Measurements from ENCODE around the gene KRT36. TPM values are rescaled to one million over a fixed set of nuclear protein-coding genes. Genes with fewer than 3 reads are reported as not detected.

The KRT36 gene
- total RNA-seq, 2 experiments from 2014 or later: not detected

- H3K36me3 Mint-ChIP-seq: no peaks in the 10 kb centered on the region
- CTCF ChIA-PET: interaction anchor here (1.1 to 1.9 kb wide), 3 partner anchors 63 to 177 kb away, joined by 4 to 7 read pairs (median 6); no protein-coding TSS in a partner anchor
- no peak overlapping the region for H3K4me3 Mint-ChIP-seq
- no peaks in the 10 kb centered on the region for H3K4me1 Mint-ChIP-seq
- ATAC-seq: no peak
- no peak overlapping the region for H3K27ac Mint-ChIP-seq
- H3K9me3 Mint-ChIP-seq (ENCODE audit: low read depth): no peaks in the 10 kb centered on the region
- peaks cover 5% of the 10 kb centered on the region for H3K27me3 Mint-ChIP-seq
- no peak for DNase-seq
These were observed 3.4 kb downstream of the KRT36 start for GRCh38 chr17:41486316-41486715.

DNA sequence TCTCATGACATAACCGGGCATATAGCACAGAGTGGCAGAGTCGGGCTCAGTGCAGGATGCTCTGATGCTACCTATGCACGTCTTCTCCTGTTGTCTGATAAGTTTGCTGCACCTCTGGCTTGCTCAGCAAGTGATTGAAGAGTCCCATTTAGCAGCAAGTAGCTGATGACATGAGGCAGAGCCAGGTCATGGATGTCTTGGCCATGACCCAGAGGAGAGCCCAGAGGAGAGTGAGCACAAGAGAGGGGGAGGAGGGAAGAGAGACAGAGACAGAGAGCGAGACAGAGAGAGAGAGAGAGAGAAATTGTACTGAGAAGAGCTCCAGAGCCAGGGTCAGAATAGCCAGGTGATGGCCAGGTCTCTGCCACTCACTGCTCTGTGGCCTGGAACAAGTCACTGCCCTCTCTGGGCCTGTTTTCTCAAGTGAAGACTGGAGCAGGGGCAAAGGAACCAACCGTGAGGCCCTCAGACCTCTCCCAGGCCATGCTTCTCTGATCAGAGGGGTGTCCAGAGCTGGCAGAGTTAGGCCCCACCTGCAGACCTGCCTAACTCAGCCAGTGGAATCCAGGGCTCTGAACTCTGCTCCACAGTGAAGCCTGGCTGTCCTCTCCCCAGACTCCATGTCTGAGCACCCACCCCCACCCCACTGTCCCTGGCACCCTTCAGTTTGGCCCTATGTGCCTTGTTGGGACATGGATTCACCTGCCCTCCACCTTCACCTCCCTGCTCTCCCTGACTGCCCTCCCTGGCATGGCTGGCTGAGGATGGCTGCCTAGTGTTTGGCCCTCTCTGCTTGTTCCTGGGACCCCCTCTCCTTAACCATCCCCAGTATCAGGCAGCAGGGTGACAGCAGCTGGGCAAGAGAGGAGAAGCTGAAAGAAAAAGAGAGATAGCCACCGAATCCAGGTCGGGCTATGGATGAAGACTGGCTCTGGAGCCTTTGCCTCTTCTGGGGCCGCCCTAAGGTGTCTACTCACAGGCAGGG lies 4.5 kb downstream of the KRT36 start:
- Mint-ChIP-seq H3K27me3 (peaks cover 5% of the 10 kb centered on the region), H3K27ac (no peak overlapping the region), H3K4me1 (no peaks in the 10 kb centered on the region), H3K36me3 (no peaks in the 10 kb centered on the region), H3K4me3 (no peak overlapping the region), H3K9me3 (ENCODE audit: low read depth) (no peaks in the 10 kb centered on the region)
- ATAC-seq (no peak), DNase-seq (no peak)
- CTCF ChIA-PET: interaction anchor here (0.7 to 2.3 kb wide), 4 partner anchors 13 to 178 kb away, joined by 3 to 6 read pairs (median 4); no protein-coding TSS in a partner anchor

DNA sequence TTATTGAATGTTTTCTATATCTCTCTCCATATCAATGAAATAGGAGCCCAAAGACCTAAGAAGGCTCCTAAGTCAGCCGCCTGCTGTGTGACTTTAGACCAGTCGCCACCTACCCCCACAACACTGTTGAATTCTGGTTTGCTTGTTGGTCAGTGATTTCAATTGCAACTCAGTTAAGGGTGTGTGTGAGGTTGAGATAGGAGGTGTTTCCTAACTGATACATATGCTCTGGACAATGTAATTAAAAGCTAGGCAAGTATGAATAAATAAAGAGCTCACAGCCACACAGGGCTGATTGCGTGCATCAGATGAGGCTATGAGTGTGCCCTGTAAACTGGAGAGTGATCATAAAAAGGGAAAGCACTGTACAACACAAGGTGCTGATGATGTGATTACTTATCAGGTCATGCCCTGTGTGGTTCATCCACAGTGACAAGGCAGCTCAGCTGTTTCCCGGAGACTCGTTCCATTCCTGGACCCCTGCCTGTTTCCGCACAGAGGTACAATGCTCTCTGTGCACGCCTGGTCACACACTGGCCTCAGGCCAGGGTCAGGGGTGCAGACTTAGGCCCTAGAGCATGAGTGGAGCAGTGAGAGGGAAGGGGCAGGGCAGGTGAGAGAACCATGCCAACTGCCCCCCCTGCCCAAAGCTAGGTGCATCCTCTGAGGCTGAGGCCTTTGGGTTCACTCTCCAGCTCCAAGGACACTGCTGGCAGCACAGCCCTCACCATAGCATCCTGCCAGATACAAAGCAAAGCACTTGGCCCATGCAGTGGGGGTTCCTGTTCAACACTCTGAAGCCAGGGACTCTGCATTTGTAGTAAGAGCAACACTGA lies 5.5 kb downstream of the KRT36 start:
- Mint-ChIP-seq H3K9me3 (ENCODE audit: low read depth) (no peaks in the 10 kb centered on the region), H3K27me3 (peaks cover 5% of the 10 kb centered on the region), H3K36me3 (no peaks in the 10 kb centered on the region), H3K4me1 (no peaks in the 10 kb centered on the region), H3K4me3 (no peak overlapping the region), H3K27ac (no peak overlapping the region)
- no peak for ATAC-seq
- DNase-seq: no peak
- CTCF ChIA-PET: interaction anchor here (0.7 to 2.3 kb wide), 6 partner anchors 10 to 179 kb away, joined by 3 to 6 read pairs (median 4); no protein-coding TSS in a partner anchor

DNA sequence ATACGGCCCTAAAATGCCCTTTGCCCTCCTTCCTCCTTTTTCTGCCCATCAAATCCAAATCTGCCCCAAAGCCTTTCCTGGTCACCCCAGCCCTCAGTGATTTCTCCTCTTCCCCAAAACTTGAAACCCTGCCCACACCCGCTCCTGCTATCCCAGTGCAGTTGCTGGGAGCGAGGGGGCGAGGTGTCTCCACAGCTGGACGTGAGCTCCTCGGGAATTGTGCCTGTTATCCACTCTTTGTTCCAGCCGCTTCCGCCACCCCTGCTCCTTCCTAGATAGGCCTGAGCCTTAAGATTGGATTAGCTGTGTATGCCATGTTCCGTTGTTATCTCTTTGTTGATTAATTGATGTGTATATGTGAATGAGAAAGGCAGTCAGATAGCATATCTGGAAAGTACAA lies 6.2 kb downstream of the KRT36 start:
- CTCF ChIA-PET: interaction anchor here (1.1 to 2.3 kb wide), 3 partner anchors 11 to 179 kb away, joined by 3 to 5 read pairs (median 3); no protein-coding TSS in a partner anchor

DNA sequence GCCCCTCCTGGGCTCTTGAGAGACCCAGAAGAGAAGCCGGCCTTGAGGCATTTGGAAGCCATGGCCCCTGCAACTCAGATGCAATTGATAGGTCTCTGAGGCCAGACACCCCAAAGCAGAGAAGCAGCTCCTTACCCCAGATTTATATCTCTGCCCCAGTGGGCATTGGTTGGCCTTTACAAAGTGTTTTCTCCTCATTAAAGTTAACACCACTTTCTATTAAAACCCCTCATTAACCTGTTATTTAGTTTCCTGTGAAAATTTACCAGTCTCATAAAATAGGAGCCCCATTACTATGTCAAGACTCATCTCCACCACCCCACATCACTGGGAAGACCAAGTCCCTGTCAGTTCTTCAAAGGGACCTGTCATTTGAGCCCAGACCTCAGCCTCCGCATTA lies 8.7 kb downstream of the KRT36 start, which contains the start of gene KRT35:
Gene KRT35, minus strand, starts transcription at position 116 of the 400 bp plus-strand sequence. Its CDS starts 54 bp downstream, at position 62.
- ATAC-seq: no peak
- Mint-ChIP-seq H3K27ac (no peak within 1 kb of the TSS), H3K9me3 (ENCODE audit: low read depth) (no peaks in the 10 kb centered on the region), H3K4me3 (no peak within 1 kb of the TSS), H3K4me1 (no peaks in the 10 kb centered on the region), H3K36me3 (no peaks in the 10 kb centered on the region), H3K27me3 (peaks cover 5% of the 10 kb centered on the region)
- CTCF ChIA-PET: no interaction called here
- no peak for DNase-seq

More for the DNA sequence above, 6.2 kb downstream of the KRT36 start:
- Mint-ChIP-seq H3K4me3 (no peak overlapping the region), H3K4me1 (no peaks in the 10 kb centered on the region), H3K27me3 (peaks cover 5% of the 10 kb centered on the region), H3K27ac (no peak overlapping the region), H3K36me3 (no peaks in the 10 kb centered on the region), H3K9me3 (ENCODE audit: low read depth) (no peaks in the 10 kb centered on the region)
- DNase-seq: no peak
- no peak for ATAC-seq

GRCh38 chr17:41480581-41480980 lies 9.1 kb downstream of the KRT36 start:
- Mint-ChIP-seq H3K4me3 (no peak overlapping the region), H3K27me3 (peaks cover 5% of the 10 kb centered on the region), H3K4me1 (no peaks in the 10 kb centered on the region), H3K27ac (no peak overlapping the region), H3K36me3 (no peaks in the 10 kb centered on the region), H3K9me3 (ENCODE audit: low read depth) (no peaks in the 10 kb centered on the region)
- CTCF ChIA-PET: no interaction called here
- DNase-seq (no peak), ATAC-seq (no peak)

DNA sequence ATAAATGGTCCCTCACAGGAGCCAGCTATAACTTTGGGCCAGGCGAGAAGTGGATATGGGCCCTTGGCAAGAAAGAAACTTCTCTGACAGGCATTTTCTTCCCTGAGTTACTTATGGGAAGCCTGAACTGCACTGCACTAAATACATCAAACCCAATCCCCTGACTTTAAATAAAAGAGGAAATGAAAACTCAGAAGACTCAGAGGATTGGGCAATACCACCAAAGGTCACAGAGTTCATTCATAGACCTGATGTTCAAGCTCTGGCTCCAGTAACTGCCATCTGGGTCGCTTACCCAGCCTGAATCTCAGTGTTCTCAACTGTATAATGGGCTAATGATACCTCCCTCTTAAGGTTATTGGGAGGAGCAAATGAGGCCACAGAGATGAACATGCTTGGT lies 9.6 kb downstream of the KRT36 start:
- CTCF ChIA-PET: no interaction called here
- no peak overlapping the region for H3K4me3 Mint-ChIP-seq
- DNase-seq (no peak), ATAC-seq (no peak)
- no peaks in the 10 kb centered on the region for H3K4me1 Mint-ChIP-seq
- H3K27me3 Mint-ChIP-seq: peaks cover 5% of the 10 kb centered on the region
- no peaks in the 10 kb centered on the region for H3K36me3 Mint-ChIP-seq
- no peaks in the 10 kb centered on the region for H3K9me3 Mint-ChIP-seq (ENCODE audit: low read depth)
- no peak overlapping the region for H3K27ac Mint-ChIP-seq

DNA sequence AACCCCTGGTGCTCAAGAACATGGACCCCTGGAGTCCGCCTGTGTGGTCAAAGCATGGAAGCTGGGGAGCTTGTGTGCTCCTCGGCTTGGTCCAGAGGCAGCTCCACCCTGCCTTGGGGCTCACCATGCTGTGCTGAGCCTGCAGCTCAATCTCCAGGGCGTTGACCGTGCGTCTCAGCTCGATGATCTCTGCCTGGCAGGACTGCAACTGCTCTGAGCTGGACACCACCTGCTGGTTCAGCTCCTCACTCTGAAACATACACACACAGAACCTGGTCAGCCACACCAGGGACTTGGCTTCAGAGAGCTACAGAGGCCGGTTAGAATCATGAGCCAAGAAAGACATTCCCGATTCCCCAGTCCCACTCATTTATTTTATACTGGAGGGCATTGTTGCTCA lies 11.5 kb downstream of the KRT36 start:
- Mint-ChIP-seq H3K27me3 (peaks cover 3% of the 10 kb centered on the region), H3K4me1 (no peaks in the 10 kb centered on the region), H3K4me3 (no peak overlapping the region)

DNA sequence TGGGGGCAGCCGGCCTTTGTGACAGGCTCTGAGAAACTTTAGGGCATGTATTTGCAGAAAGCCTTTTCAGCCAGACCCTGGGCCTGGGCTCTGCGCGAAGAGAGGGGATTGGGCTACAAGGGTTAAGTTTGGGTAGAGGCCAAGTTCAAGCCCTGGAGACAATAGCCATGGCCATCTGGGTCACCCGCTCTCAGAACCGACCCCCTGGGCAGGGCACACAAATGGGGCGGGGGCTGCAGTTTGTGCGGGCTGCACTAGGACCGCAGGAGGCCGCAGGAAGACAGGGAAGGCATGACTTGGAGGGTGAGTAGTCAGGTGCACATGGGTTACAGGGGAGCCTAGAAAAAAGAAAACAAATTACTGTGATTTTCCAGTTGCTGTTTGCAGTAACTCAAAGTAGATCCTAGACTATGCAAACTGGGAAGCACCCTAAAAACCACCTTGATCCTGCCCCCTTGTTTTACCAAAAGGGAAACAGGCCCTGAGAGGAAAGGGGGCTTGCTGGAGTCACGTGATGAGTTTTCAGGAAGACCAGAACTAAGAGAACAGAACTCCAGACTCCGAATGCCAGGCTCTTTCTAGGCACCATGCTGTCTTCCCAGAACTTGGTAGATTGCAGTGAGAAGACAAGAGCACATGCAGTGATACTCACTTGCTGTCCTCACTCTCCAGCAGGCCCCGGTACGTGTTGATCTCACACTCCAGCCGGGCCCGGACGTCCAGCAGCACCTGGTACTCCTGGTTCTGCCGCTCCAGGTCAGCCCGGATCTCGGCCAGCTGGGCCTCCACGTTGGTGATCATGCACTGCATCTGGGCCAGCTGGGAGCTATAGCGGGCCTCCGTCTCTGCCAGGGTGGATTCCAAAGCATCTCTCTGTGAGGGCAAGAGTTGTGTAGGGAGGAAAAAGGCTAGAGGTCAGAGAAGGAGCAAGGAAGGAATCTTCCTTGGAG lies 12.6 kb downstream of the KRT36 start:
- ATAC-seq (no peak), DNase-seq (no peak)
- no peak overlapping the region for H3K4me3 Mint-ChIP-seq
- H3K4me1 Mint-ChIP-seq: no peaks in the 10 kb centered on the region
- H3K36me3 Mint-ChIP-seq: no peaks in the 10 kb centered on the region
- H3K27ac Mint-ChIP-seq: no peak overlapping the region
- H3K27me3 Mint-ChIP-seq: peaks cover 3% of the 10 kb centered on the region
- H3K9me3 Mint-ChIP-seq (ENCODE audit: low read depth): no peaks in the 10 kb centered on the region
- CTCF ChIA-PET: no interaction called here

More for the DNA sequence above, 11.5 kb downstream of the KRT36 start:
- DNase-seq (no peak), ATAC-seq (no peak)
- H3K27ac Mint-ChIP-seq: no peak overlapping the region
- H3K36me3 Mint-ChIP-seq: no peaks in the 10 kb centered on the region
- H3K9me3 Mint-ChIP-seq (ENCODE audit: low read depth): no peaks in the 10 kb centered on the region
- CTCF ChIA-PET: no interaction called here

DNA sequence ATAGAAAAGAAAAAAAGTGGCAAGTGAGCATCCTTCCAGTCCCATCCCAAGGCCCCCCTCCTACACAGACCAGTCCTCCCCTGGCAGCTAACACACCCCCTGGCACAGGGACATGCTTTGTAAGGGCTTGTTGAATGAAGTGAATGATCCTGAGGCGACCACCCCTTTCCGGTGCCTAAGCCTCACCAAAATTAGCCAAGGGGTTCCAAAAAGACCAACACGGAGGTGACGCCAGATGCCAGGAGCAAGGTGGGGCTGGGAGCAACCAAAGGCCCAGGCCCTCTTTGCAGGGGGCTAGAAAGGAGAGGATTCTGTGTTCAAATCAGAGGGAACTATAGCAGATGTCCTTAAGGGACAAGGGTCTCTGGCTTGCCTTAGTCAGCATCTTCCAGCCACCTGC lies 14.3 kb downstream of the KRT36 start:
- CTCF ChIA-PET: no interaction called here
- H3K36me3 Mint-ChIP-seq: no peaks in the 10 kb centered on the region

GRCh38 chr17:41474863-41475262 lies 14.8 kb downstream of the KRT36 start:
- DNase-seq (no peak), ATAC-seq (no peak)
- H3K4me3 Mint-ChIP-seq: no peak overlapping the region
- no peaks in the 10 kb centered on the region for H3K36me3 Mint-ChIP-seq
- H3K27ac Mint-ChIP-seq: no peak overlapping the region
- H3K27me3 Mint-ChIP-seq: peaks cover 7% of the 10 kb centered on the region
- H3K4me1 Mint-ChIP-seq: peaks cover 6% of the 10 kb centered on the region
- H3K9me3 Mint-ChIP-seq (ENCODE audit: low read depth): no peaks in the 10 kb centered on the region
- CTCF ChIA-PET: no interaction called here

More for the DNA sequence above, 14.3 kb downstream of the KRT36 start:
- Mint-ChIP-seq H3K27ac (no peak overlapping the region), H3K4me3 (no peak overlapping the region), H3K27me3 (peaks cover 7% of the 10 kb centered on the region), H3K9me3 (ENCODE audit: low read depth) (no peaks in the 10 kb centered on the region), H3K4me1 (peaks cover 6% of the 10 kb centered on the region)
- ATAC-seq (no peak), DNase-seq (no peak)

DNA sequence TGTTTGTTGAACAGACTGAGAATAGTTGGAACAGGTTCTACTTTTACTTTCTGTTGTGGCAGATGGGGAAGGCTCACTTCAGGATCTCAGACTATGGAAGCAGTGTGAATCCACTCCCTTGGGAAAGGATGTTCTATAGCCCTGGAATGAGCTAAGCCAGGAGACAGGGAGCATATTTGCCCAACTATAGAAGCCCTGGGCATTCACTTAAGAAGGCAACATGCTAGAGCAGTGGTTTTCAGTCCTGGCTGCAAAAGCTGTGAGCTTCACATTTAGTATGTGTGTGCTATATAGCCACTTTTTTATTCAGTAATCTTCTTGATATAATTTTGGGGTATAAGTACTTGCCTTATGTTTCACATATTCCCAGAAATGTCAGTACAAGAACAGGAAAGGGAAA lies 21.4 kb downstream of the KRT36 start:
- Mint-ChIP-seq H3K27me3 (peaks cover 9% of the 10 kb centered on the region), H3K27ac (no peak overlapping the region), H3K4me1 (peaks cover 6% of the 10 kb centered on the region), H3K9me3 (ENCODE audit: low read depth) (no peaks in the 10 kb centered on the region), H3K36me3 (no peaks in the 10 kb centered on the region), H3K4me3 (no peak overlapping the region)
- CTCF ChIA-PET: no interaction called here
- ATAC-seq (no peak), DNase-seq (no peak)

Data from activated CD8-positive, alpha-beta memory T cell treated with anti-CD3 and anti-CD28 coated beads, Interleukin-2, amount 10 ng/mL, durations not matched to agents 7 days and 5 days (primary cell).